T-helper 1 cell treated with Interleukin-12 subunit alpha and Interleukin-12 subunit beta and Interleukin-4 antibody, amounts not matched to agents 30 μg/mL and 1 μg/mL, for 36 hours (primary cell): ENCODE results near the gene FAT3.

Source experiments
- H3K27ac Mint-ChIP-seq: one replicate; pipeline ENCODE4 v1.8.0; 2021; ENCODE audit warnings: mild to moderate bottlenecking, mixed read lengths
- H3K27me3 Mint-ChIP-seq: one replicate; pipeline ENCODE4 v1.8.0; 2021; ENCODE audit warnings: low read depth, mixed read lengths
- H3K36me3 Mint-ChIP-seq: one replicate; pipeline ENCODE4 v1.8.0; 2021; ENCODE audit warnings: low read depth, mixed read lengths
- H3K4me1 Mint-ChIP-seq: one replicate; pipeline ENCODE4 v1.8.0; 2021; ENCODE audit warnings: low read depth, mixed read lengths
- H3K4me3 Mint-ChIP-seq: one replicate; pipeline ENCODE4 v1.8.0; 2021; ENCODE audit warnings: mild to moderate bottlenecking, moderate library complexity, mixed read lengths
- H3K9me3 Mint-ChIP-seq: one replicate; pipeline ENCODE4 v1.8.0; 2021; ENCODE audit warnings: mixed read lengths

FAT3 gene

GRCh38 chr11:92253421-92253820, 28.8 kb downstream of the FAT3 start:
- no peak overlapping the region for H3K27ac Mint-ChIP-seq
- no peak overlapping the region for H3K4me3 Mint-ChIP-seq
- H3K36me3 Mint-ChIP-seq: no peaks in the 10 kb centered on the region
- no peaks in the 10 kb centered on the region for H3K9me3 Mint-ChIP-seq
- H3K4me1 Mint-ChIP-seq: no peaks in the 10 kb centered on the region
- H3K27me3 Mint-ChIP-seq: no peaks in the 10 kb centered on the region

GRCh38 chr11:92253945-92254344, 29.3 kb downstream of the FAT3 start:
- H3K9me3 Mint-ChIP-seq: no peaks in the 10 kb centered on the region
- H3K27me3 Mint-ChIP-seq: no peaks in the 10 kb centered on the region
- no peak overlapping the region for H3K27ac Mint-ChIP-seq
- H3K4me3 Mint-ChIP-seq: no peak overlapping the region
- H3K36me3 Mint-ChIP-seq: no peaks in the 10 kb centered on the region
- no peaks in the 10 kb centered on the region for H3K4me1 Mint-ChIP-seq

- Mint-ChIP-seq H3K27ac (no peak overlapping the region), H3K36me3 (no peaks in the 10 kb centered on the region)
Observed at GRCh38 chr11:92257536-92257935, 32.9 kb downstream of the FAT3 start.

GRCh38 chr11:92259861-92260260, 35.2 kb downstream of the FAT3 start:
- no peaks in the 10 kb centered on the region for H3K36me3 Mint-ChIP-seq
- H3K27me3 Mint-ChIP-seq: no peaks in the 10 kb centered on the region

More at GRCh38 chr11:92257536-92257935, 32.9 kb downstream of the FAT3 start:
- H3K27me3 Mint-ChIP-seq: no peaks in the 10 kb centered on the region
- no peaks in the 10 kb centered on the region for H3K9me3 Mint-ChIP-seq
- H3K4me1 Mint-ChIP-seq: no peaks in the 10 kb centered on the region
- no peak overlapping the region for H3K4me3 Mint-ChIP-seq

GRCh38 chr11:92264350-92264749, 39.7 kb downstream of the FAT3 start:
- Mint-ChIP-seq H3K27ac (no peak overlapping the region), H3K27me3 (no peaks in the 10 kb centered on the region), H3K4me3 (no peak overlapping the region), H3K4me1 (no peaks in the 10 kb centered on the region), H3K36me3 (no peaks in the 10 kb centered on the region), H3K9me3 (no peaks in the 10 kb centered on the region)

More at GRCh38 chr11:92259861-92260260, 35.2 kb downstream of the FAT3 start:
- H3K4me1 Mint-ChIP-seq: no peaks in the 10 kb centered on the region
- H3K27ac Mint-ChIP-seq: no peak overlapping the region
- no peaks in the 10 kb centered on the region for H3K9me3 Mint-ChIP-seq
- no peak overlapping the region for H3K4me3 Mint-ChIP-seq

GRCh38 chr11:92266806-92267205, 42.2 kb downstream of the FAT3 start:
- Mint-ChIP-seq H3K9me3 (no peaks in the 10 kb centered on the region), H3K4me3 (no peak overlapping the region), H3K27ac (no peak overlapping the region), H3K4me1 (no peaks in the 10 kb centered on the region), H3K36me3 (no peaks in the 10 kb centered on the region), H3K27me3 (no peaks in the 10 kb centered on the region)

GRCh38 chr11:92267278-92267677, 42.7 kb downstream of the FAT3 start:
- Mint-ChIP-seq H3K9me3 (no peaks in the 10 kb centered on the region), H3K36me3 (no peaks in the 10 kb centered on the region), H3K27me3 (no peaks in the 10 kb centered on the region), H3K27ac (no peak overlapping the region), H3K4me3 (no peak overlapping the region), H3K4me1 (no peaks in the 10 kb centered on the region)

GRCh38 chr11:92267968-92268367, 43.4 kb downstream of the FAT3 start:
- H3K27me3 Mint-ChIP-seq: no peaks in the 10 kb centered on the region
- H3K9me3 Mint-ChIP-seq: no peaks in the 10 kb centered on the region
- H3K27ac Mint-ChIP-seq: no peak overlapping the region
- H3K36me3 Mint-ChIP-seq: no peaks in the 10 kb centered on the region
- no peaks in the 10 kb centered on the region for H3K4me1 Mint-ChIP-seq
- no peak overlapping the region for H3K4me3 Mint-ChIP-seq

GRCh38 chr11:92268546-92268945, 43.9 kb downstream of the FAT3 start:
- Mint-ChIP-seq H3K4me3 (no peak overlapping the region), H3K27ac (no peak overlapping the region), H3K4me1 (no peaks in the 10 kb centered on the region), H3K27me3 (no peaks in the 10 kb centered on the region), H3K36me3 (no peaks in the 10 kb centered on the region), H3K9me3 (no peaks in the 10 kb centered on the region)

- no peaks in the 10 kb centered on the region for H3K36me3 Mint-ChIP-seq
- H3K4me3 Mint-ChIP-seq: no peak overlapping the region
- no peaks in the 10 kb centered on the region for H3K4me1 Mint-ChIP-seq
- H3K9me3 Mint-ChIP-seq: no peaks in the 10 kb centered on the region
- H3K27me3 Mint-ChIP-seq: no peaks in the 10 kb centered on the region
- no peak overlapping the region for H3K27ac Mint-ChIP-seq
Observed at GRCh38 chr11:92269021-92269420, 44.4 kb downstream of the FAT3 start.

GRCh38 chr11:92269841-92270240, 45.2 kb downstream of the FAT3 start:
- Mint-ChIP-seq H3K4me3 (no peak overlapping the region), H3K27ac (no peak overlapping the region), H3K36me3 (no peaks in the 10 kb centered on the region), H3K9me3 (no peaks in the 10 kb centered on the region), H3K4me1 (no peaks in the 10 kb centered on the region), H3K27me3 (no peaks in the 10 kb centered on the region)

GRCh38 chr11:92272651-92273050, 48.0 kb downstream of the FAT3 start:
- no peaks in the 10 kb centered on the region for H3K9me3 Mint-ChIP-seq

More at GRCh38 chr11:92272651-92273050, 48.0 kb downstream of the FAT3 start:
- H3K27ac Mint-ChIP-seq: no peak overlapping the region
- H3K36me3 Mint-ChIP-seq: no peaks in the 10 kb centered on the region
- no peaks in the 10 kb centered on the region for H3K4me1 Mint-ChIP-seq
- no peak overlapping the region for H3K4me3 Mint-ChIP-seq
- no peaks in the 10 kb centered on the region for H3K27me3 Mint-ChIP-seq
